Stimulated activated CD4-positive, alpha-beta T cell treated with anti-CD3 and anti-CD28 coated beads, Interleukin-4, amount 100 ng/mL, for 1 hour (primary cell): ENCODE measurements around the gene KBTBD12.

Source experiments
- DNase-seq: peaks from one replicate; pipeline ENCODE4 v3.0.0-alpha.2; 2020

KBTBD12 gene

DNA sequence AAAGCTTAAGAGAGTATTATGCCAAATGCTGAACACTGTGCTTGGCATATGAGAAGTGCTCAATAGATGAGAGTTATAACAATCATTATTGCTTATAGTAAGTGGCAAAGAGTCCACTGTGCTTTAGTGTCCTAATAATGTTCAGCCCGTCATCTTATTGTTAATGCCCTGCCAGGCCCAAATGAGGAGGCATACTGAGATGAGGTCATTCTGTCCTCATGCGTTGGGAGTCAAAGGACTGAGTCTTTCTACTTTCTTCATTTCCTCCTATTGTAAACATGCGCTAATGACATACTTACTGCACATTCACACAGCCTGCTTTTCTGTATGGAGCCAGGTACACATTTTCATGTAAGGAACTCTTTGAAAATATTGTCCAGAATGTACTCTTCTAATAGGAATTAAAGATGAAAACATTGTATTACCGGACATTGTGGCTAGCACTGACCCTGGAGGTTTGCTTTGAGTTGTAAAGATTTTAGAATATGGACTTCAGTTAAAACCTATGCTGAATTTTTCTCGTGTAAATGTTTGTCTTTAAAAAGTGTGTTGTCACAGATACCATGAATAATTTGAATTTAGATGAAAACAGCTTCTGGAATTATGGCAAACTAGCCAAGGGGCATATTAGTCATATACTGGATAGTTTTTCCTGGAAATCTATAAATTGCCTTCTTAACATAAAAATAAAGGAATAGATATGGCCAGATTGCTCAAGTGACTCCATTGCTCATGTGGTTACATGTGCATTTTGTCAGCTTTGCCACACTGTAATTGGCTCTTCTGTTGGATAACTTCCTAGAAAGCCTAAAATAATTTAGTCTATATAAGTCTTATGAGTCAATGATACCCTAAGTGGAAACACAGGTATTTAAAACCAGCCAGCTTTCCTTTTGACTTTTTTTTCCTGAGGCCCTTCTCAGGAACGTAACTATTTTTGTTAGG, 38.3 kb downstream of the KBTBD12 start:
- DNase-seq: no peak

DNA sequence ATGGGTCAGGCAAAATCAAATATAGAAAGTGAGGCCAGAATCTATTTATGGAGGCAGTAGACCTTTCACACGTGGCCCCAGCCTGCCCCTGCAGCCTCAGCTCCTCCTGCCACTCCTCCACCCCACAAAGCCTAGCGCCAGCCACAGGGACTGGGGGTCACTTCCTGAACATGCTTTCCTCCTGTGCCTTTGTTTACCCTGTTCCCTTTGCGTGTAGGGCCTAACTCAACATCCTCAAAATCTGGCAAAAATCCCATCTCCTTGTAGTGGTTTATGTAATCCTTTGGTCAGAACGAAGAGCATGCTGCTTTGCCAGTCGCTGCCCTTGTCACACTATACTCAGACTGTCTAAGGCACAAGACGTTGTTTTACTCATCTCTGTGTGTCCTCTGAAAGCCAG, 39.6 kb downstream of the KBTBD12 start:
- no peak for DNase-seq

DNA sequence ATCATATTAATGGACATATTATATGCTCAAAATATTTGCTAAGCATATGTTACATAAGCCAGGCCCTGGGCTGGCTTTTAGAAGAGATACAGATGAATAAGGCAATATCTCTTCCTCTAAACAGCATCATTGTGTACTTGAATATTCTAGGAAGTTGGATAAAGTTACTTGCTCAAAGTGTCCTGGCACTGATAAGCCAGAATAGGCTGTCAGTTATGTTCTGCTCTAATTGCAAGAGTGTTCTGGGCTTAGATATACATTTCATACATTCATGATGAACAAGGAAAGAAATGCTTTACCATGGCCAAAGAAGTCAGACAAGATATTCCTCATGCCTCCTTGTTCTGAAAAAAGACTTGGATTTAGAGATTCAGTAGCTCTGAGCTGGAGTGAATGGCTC, 40.7 kb downstream of the KBTBD12 start:
- no peak for DNase-seq

DNA sequence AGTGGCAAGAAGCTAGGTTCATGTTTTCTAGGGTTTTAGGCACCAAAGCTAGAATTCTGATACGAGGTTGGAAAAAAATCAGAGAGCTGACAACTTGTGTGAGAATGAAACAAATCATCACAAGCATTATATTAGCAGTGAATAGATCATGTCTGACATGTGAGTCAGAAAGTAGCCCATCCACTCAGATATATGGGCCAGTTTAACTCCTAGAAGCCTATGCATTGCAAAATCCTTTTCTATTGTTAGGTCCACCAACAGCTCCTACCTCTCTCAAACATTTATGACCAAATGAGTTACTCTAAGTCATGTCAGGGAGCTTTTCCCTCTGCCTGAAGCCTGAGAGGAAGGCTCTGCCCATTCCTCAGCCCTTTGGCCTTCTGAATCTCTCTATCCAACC, 44.0 kb downstream of the KBTBD12 start:
- no peak for DNase-seq

DNA sequence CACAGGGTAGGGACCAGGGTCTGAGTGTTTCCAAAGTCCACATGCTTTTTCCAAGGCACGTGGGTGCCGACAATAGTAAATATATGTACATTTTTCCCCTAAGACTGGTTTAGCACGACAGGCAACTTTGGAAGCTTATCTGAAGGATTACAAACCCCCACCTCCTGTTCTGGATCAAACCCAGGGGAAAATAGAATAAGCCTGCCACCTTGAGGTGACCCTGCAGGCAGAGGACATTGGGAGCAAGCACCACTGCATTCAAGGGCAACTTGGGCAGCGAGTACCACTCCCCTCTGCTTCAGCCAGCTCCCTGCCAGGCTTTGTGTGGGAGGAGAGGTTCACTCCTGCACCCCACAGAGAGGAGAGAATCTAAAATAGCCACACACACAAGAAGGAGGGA, 44.8 kb downstream of the KBTBD12 start:
- no peak for DNase-seq

DNA sequence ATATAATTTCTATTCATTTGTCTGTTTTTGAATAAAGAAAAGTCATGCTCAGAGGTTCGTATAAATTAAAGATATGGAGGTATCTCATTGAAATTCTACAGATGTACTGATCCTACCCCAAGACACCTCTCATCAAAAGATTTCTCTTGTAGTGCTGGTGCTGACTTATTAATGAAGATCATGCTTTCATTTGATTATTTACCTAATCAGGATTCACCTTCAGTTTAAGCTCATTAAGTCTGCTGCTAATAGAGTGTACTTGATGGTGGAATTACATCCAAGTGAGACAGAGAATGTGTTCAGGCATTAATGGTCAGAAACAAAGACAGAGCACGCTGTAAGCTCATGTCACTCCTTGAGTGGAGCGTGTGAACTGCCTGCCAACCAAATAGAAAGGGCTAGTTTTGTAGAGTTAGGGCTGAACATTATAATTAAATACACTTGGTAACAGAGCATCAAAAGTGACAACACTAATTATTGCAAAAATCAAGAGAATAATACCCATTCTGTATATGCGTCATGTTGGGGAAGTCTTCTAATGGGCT, 45.5 kb downstream of the KBTBD12 start:
- no peak for DNase-seq

DNA sequence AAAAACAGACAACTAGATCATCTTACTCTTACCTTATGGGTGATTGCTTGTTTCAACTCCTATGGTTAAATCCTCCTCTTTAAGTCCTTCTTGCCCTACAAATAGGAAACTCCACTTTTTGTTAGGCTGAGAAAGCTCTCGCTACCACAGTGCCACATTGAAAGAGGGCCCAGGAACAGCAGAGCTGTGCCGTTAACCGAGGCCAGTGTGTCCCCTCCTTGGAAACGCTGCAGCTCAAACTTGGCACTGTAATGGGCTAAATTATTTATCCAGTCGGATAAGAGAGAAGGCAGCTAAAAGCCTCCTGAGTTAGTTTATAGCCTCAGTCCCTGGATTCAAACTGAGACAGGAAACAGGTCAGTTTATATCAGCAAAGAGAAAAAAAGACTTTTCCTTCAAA, 46.1 kb downstream of the KBTBD12 start:
- no peak for DNase-seq

DNA sequence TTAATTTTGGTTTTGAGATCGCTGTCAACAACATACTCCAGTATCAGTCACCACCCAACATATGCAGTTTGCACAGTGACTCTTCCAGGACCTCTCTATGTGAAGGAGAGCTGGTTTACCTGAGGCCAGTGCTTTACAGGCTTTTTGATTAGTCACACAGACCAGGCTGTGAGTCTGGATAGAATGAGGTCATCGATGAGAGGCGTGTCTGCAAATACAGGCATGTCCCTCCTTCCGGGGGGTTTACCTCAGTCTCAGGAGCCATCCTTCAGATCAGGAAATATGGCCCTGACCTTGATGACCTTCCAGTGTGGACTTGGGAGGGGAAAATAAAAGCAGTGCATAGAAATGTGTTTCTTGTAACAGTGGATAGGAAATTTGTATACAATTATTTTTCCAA, 46.9 kb downstream of the KBTBD12 start:
- no peak for DNase-seq

DNA sequence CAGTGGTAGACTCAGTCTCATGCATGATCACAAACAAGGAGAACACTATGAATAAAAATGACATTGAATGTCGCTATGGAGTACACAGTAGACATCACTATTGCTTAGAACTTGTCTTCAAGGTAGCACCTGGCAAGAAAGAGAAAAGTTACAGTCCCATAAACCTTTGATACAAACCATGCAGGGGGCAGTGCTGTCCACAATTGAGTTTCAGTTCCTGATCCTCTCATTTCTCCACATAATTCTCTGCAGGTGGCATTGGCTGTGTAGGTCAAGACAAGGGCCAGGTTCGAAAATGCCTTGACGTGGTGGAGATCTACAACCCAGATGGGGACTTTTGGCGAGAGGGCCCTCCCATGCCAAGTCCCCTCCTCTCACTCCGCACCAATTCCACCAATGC, 47.9 kb downstream of the KBTBD12 start:
- DNase-seq: no peak

DNA sequence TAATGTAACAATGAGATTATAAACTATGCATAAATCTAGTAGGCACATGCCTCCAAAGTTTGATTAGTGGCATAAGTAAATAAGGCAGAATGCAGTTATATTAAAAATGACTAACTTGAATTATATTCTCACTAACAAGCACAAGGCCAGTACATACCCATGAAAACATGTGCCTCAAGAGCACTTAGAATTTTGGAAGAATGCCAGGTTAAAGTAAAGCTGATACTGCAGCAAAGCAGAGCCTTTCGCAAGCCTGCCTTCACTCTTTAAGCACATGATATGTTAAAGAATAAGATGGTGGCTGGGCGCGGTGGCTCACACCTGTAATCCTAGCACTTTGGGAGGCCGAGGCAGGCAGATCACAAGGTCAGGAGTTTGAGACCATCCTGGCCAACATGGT, 49.0 kb downstream of the KBTBD12 start:
- no peak for DNase-seq

DNA sequence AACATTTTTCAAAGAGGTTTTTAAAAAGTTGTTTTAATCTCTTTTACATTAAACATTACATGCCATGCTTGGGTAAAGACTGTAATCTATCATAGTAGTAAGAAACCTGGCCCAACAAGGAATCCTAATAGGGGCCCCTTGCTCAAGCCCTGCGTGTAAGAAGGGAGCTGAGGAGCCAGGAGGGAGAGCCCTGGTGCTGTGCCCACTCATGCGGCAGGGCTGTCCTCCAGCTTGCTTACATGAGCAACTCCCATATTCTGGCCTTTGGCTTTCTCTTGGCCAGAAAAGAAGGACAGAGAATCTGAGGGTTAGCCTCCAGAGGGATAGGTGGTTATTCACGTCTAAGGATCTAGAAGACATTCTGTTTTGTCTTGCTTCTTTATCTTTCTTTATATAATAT, 49.8 kb downstream of the KBTBD12 start:
- DNase-seq: no peak

DNA sequence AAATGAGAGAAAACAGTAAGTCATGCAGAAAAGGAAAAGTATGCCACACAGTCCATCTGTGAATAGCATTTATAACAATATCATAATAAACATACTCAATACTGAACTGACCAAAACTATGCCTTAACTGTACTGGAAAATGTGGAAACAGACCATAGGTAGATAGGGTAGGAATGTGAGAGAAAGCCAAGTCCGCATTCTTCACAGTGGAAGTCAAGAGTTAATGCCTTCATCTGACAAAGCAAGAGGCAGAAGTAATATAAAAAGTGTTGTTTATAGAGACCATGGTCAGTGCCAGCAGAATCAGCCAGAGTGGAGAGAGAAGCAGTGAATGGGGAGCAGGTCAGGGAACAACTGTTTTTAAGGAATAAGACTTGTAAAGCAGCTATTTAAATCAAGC, 52.3 kb downstream of the KBTBD12 start:
- no peak for DNase-seq

DNA sequence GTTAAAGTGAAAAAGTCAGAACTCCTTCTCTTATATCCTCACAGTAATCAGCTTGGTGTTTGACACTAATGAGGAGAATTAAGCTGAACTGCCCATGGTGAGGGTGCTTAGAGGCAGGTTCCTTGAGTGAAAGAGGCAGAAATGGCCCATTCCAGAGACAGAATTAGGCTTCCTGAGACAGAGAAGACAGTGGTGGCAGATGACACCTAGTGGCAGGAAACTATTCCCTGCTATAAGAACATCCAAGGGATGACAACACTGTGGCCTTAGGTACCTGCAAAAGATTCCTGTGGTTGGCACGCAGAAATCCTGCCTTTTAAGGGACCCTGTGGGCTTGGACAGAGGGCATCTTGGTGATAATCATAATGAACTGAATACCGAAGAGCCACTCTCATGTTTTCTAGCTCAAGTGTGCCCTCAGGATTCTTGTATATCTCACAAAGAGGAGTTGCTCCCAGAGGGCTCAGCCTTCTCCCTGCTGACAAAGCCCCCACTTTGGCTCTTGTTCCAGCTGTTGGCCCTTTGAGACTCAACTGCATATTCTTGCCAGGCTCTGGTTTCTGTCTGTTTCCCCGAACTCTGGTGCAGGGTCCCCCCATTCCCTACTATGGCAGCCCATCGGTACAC, 56.0 kb downstream of the KBTBD12 start:
- no peak for DNase-seq

DNA sequence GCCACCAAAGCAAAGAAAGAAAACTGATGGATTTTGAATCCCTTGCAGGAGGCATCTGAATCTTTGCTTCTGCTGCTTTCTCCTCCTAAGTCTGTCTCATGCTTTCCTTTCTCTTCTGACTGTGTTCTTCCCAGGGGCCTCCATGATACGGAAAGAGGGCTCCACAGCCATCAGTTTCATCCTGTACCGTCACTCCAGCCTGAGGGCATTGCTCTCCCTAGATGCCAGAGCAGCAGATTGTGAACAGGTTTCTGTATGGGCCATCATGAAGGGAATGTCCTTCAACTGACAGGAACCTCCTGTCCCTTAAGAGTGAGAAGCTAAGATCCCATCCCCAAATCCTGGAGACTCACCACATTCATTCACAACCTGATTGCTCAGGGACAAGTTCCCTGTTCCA, 59.2 kb downstream of the KBTBD12 start:
- no peak for DNase-seq

DNA sequence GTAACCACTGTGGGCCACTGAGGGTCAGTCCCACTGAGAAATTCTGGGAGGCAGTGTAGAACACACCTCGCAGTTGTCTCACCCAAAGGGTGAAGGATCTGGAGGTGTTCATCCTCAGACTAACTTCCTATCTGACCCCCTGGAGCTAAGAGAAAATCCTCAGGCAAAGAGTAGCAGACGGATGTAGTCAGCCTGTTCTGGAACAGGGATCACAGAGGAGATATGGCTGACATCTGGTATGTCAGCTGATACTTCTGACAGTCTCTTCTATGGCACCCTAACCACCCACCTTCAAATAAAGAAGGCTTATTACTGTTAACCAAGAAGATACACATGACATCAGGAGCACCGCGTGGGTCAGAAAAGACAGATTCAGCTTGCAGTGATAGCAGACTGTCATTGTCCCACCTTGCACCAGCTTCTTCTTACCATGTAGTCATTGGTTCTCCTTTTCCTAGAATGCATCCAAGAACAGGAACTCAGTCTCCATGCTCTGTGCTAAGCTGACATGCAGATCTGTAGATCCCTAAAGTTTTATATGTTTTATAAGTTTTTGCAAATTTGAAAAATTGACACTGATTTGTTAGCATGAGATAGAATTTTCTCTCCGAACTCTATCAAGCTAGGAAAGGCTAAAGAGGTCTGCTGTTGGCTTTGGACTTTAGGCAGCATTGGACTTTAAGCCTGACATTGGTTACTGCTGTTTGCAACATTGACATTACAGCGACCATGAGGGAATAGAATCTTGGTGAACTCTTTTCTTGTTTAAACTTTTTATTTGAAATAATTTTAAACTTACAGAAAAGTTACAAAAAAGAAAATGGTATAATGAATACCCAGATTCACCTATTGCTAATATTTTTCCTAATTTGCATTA, 60.4 kb downstream of the KBTBD12 start:
- no peak for DNase-seq

DNA sequence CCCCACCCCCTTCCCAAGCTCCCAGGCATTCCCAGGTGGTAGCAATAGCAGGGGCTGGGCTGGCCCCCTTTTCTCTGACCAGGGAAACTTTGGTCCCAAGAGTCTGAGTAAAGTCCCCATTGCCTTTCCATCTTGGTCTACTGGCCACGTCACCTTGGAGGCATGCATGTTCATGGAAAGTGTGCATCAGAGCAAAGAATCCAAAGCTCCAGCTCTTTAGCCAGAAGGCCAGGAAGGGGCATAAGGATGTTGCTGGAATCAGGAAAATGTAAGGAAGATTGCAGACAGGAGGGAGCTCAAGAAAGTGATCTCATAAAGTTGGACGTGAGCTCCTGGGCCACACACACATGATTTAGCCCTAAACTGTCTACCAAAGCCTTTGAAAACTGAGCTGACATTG, 63.6 kb downstream of the KBTBD12 start:
- no peak for DNase-seq

DNA sequence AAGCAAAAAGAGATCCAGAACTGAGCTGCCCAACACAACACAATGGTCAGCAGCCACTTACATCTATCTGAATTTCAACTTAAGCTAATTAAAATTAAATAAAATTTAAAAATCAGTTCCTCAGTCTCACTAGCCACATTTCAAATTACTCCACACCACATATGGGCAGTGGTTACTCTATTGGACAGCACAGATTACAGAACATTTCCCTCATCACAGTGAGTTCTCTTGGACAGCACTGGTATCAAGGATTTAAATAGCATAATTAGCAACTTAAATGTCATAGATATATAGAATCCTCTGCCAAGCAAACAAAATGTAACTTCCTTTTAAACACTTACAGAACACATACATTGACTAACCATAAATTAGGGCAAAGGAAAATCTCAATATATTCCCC, 64.4 kb downstream of the KBTBD12 start:
- DNase-seq: no peak

DNA sequence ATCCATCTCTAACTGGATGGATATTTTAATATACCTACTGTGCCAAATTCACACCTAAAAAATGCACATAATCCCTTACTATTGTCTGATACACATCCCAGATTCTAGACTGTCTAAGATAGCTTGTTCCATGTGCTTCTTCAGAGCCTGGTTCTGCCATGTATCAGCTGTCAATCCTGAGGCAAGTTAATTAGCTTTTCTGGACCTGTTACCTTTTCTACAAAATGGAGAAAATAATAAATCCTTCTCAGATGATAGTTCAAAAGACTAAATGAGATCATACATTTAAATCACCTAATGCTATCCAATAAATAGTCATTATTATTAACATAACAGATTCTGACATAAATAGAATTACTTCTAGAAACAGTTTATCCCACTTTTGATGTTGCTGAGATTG, 66.1 kb downstream of the KBTBD12 start:
- DNase-seq: no peak

DNA sequence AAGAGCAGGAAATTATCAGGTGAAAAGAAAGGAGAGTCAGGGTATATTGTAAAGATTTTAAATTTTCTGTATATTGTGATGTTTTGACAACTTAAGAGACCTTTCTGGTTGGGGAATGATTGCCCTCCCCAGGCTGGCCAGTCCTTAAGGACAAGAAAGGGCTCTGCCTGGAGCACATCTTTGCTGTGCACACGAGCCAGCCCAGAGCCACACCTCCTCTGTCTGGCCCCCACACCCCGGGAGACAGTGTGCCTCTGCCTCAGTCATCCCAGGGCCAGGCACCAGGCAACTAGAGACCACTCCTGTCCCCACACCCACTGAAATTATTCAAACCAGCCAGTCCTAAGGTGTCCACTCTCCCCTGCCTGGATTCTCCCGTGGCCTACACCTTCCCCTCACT, 67.1 kb downstream of the KBTBD12 start:
- no peak for DNase-seq

DNA sequence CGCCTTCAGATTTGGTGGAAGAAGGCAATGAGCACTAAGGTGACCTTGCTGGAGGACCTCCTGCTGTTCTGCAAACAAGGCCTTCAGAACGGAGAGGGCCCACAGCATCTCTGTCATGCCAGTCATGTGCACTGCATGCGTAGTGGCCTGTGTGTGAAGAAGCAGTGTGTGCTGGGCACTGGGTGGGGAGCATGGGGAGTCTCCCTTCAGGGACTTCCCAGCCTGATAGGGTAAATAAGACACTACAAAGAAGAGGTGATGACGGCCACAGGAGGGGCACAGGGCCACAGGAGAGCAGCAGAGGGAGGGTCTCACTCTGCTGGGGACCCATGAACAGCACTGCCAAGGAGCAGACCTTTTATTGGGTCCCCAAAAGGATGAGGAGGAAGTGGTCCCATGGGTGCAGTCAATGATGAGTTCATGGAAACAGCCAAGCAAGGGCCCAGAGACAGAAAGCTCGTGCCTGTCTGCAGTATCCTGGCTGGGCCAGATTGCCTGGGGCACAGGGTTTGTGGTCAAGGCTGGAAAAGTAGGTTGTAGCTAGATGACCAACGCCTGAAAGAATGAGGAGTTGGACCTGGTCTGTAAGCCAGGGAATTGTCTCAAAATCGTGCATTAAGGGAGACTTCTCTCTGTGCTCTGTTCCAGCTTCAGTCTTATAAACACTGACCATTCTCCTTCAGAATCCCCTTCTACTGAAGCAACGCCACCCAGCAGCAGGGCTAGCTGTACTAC, 69.4 kb downstream of the KBTBD12 start:
- no peak for DNase-seq

DNA sequence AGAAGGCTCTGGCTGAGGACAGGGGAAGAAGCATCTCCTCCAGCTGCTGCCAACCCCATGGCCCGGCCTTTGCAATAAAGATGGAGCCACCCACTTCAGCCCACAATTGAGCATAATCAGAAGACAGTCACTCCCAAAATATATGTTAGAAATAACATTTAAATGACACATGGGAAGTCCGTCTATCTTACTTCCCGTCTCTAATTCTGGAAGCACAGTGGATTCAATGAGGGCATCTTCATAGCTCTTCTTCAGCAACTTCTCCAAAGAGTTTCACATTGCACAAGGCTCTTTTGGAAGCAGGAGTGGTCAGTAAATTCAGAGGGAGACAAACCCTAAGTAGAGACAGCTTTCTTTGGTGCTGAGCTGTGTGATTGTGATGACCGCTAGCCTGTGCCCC, 70.2 kb downstream of the KBTBD12 start:
- DNase-seq: no peak

DNA sequence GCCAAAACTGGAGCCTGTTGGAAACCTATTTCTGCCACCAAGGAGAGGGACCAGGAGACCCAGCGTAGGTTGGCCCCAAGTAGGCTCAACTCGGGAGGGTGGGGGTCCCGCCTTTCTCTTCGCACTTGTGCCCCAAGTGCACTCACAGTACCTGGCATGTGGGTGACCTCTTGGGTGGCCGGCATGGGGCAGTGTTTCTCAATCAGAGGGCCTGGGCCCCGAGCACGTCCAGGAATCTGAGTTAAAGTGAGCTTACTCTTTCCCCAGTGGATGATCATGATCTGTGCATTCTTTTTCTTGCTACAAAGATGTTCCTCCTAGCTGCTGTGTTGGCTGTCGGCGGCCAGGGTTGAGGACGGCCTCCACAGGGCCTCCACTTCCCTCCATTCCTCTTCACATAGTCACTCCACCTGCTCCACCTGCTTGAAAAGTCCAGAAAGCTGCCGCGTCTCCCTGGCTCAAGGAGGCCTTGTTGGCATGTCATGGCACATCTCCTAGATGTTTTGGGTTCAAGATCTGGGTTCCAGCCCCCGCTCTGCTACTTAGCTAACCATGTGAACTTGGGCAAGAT, 70.7 kb downstream of the KBTBD12 start:
- no peak for DNase-seq
